GM19351 (cell line): Measurements from ENCODE around the gene BLCAP.
"Not testable (repeated sequence)": the region's sequence is repeated elsewhere in the genome, so short reads cannot be mapped to it uniquely, and the experiment has no call there.

Experiments used
- ATAC-seq: cut with Tn5 transposase; IDR thresholded peaks from one replicate; pipeline ENCODE4 v1.9.1; 2021; ENCODE audit warnings: mild to moderate bottlenecking, moderate library complexity; ENCODE audit not compliant: unreplicated experiment

BLCAP gene, protein sequence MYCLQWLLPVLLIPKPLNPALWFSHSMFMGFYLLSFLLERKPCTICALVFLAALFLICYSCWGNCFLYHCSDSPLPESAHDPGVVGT

DNA sequence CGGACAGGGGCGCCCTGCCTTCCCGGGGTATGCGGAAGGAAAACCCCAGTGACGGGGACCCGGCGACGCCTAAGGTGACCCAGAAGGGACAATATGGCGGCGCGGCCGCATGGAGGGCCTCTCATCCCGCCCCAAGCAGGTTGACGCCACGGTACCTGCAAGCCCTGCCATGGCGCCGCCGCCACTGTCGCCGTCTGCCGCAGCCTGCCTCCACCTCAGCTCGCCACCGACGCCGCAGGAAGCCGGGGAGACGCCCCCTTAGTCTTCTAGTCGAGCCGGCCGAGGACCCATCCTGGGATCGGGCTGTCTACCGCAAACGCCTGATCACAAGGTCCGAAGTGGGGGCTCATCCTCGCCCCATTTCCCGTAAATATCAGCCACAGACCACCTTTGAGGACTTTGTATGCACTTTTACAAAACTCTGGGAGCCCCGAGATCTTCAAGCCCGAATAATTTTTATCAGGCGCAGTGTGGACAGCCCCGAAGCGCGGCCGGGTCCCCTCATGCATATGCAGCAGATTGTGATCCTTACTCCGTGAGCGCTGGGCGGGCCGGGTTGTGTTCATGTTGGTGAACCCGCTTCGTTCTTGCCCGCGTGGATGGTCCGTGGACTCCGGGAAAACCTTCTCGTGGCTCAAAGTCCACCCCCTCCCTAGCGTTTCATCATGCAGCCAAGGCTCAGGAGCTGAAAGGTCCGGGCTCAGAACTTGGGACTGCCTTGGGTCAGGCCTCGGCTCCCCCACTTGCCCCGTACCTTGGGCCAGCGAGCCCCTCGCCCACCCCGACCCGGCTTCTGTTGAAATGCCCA lies at the start of gene BLCAP:
Gene BLCAP (minus strand): TSS at position 239 of the 808 bp plus-strand sequence. CDS start 8,702 bp downstream, outside the sequence.
- ATAC-seq, result peak; percentile 81

DNA sequence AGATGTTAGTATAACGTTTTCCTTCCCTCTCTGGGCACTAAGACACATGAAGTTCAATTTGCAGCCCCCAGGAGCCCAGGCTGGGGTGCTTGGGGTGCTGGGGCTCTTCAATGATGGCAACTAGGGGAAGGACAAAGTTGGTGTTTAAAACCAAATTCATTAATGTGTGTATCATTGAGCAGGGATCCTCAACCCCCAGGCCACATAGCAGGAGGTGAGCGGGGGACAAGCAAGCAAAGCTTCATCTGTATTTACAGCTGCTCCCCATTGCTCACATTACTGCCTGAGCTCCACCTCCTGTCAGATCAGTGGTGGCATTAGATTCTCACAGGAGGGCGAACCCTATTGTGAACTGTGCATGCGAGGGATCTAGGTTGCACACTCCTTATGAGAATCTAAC lies 49.8 kb upstream of the BLCAP start:
- not testable (repeated sequence) for ATAC-seq

DNA sequence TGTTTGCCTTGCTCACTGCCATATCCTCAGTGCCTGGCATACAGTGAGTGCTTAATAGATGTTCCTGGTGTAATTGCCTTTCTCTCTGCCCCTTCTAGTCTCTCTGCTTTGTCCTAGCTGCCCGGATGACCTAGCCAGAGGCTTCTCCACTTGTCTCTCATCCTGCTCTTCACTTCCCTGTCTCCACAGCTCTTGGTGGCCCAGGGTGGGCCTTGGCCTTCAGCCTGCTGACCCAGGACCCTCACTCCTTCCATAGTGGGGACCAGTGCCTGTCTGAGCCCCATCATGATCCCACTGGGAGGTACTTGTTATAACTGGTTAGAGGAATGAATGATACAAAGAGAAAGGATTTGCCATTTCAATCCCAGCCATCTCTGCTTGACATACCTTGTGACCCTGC lies 49.2 kb upstream of the BLCAP start:
- ATAC-seq, result no peak

DNA sequence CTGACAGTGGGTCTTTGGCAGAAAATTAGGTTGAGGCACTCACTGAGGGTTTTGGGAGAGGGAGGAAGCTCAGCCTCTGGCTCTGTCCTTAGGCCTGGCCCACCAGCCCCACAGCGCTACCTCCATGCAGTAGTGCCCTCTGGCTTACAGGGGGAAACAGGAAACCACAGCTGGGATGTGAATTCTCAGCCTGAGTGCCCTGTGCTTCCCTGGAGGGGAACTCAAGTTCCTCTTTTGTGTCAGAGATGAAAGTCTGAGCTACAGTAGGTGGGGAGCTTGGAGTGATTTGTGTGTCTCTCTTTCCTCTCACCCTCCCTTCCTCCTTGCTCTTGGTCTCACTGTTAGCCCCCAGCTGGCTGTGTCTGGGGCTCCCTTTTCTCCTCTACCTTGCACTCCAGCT lies 48.2 kb upstream of the BLCAP start:
- no peak for ATAC-seq

DNA sequence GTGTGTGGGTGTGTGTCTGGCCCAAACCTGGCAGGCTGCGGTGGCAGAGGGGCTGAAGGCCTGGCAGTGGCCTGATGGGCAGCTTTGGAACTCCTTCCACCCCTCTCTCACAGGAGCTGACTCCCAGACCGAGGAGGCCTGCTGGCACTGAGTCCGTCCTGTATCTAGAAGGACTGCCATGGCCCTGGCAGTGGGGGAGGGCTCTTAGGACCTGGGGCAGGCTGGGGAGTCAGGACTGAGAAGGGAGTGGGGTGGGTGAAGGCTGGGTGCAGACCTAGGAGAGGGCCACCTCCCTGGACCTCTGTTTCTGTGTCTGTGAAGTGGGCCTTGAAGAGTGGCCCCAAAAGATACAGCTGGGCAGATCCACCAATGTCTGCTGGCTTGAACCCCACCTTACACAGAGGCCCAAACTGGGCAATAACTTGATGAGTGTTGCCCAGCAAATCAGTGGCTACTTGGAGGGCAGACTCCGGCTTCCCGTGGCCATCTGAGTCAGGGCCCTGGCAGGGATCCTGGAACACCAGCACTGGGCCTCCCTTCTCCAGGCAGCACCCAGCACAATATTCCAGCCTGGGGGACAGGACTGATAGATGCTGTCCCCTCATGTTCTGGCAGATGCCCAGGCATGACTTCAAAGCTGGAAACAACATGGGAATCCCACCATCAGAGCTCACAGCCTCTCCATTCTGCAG lies 46.7 kb upstream of the BLCAP start:
- no peak for ATAC-seq

DNA sequence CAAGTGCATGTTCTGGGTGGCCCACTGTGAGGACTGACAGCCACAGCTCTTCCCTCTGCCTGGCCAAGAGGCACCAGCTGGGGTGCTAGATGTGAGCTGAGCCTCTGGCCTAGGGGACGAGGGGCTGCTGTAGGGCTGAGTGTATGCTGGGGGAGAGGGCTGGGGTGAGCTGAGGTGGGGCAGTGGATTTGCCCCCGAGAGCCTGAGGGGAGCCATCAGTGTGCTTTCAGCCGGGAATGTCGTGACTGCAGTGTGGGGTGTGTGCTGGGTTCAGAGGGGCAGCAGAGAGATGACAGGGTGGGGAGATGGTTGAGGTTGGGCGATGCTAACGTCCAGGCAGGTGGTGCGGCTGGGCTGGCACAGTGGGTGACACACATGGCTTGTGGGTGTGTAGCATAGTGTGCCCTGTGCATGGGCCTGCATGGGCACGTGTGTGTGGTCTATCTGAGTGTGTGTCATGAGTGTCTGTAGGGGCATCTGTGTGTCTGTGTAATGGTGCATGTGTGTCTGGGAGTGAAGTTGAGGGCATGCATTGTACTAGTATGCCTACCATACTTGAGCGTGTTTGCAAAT lies 46.0 kb upstream of the BLCAP start:
- ATAC-seq, result no peak

DNA sequence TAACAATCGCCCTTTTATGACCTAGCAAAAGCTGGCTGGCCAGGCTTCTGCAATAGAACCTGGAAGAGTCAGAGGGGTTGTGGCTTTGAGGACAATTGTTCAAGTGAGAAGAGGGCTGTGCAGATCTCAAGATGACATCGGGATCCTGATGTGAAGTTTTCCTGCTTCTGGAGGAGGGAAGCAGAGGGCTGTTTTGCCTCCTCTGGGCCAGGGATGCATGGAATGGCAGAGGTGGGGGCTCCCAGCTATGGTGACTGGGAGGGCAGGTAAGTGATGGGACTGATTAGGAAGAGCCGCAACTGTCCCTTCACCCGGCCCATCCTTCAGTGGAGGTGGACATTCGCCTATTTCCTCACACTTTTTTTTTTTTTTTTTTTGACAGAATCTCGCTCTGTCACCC lies 43.4 kb upstream of the BLCAP start:
- ATAC-seq, result no peak

DNA sequence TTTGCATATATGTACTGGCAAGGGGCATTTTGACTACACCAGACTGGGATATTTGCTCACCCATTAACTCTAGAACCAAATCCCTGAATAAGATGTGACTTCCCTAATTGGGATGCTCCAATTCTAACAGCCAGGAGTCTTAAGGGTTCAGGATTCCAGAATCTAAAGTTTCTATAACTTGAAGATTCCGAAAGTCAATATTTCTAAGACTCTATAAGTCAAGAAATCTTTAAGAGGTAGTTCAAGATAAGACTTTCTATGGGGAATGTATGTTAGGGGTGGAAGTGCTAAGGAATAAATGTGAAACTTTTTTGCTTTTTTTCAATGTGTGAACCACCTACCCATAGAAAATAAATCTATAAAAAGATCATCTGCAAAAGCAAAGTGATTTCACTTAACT lies 42.7 kb upstream of the BLCAP start:
- ATAC-seq, result no peak

DNA sequence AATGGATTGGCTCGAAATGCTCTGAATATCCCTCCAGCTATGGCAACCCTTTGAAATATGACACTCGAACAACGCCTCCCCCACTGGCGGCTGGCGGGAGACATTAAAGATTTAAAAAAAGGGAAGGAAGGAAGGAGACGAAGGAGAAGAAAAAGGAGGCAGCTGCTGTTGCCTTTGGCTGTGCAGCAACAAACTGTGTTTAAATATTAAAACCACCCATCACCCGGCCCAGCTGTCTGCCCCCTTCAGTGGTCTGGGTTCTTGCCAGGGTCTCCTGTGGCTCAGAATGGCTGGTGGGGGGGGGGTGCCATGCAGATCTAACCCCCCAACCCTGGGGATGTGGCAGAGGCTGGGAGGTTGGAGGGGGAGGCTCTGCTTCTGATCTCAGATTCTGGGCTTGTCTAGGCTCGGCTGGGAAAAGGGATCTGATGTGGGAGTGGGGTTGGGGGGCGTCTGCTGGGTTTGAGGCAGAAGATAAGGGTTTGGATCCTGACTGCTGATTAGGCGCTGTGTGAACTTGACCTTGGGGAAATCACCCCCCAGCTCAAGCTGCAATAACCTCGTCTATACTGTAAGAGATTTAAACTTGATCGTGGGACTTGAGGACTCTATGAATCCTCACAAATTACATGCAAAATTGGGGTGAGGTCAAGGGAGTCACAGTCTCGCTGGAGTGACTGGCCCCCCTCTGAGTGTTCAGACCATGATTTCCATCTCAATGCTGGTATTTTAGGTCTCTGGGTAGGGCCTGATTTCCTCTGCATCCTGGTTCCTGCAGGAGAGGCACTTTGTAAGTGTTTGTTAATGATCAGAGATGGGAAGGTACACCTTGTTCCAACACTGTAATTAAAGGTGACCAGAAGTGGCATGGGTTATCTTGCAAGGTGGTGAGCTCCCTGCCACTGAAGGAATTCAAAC lies 40.3 kb upstream of the BLCAP start:
- ATAC-seq, result no peak

DNA sequence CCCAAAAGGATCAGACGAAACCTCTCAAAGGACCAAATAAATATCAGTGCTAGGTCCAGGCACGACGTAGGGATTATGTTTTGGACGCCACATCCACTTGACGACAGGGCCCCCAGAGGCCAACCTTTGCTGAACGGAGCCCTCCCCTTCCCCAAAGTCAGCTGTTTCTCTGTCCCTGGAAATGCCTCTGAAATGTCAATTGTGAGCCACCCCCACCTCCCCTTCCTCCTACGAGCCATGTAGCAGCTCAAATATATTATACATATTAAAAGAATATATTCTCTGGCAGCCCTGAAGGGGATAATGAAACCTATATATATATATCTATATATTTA lies 39.6 kb upstream of the BLCAP start:
- ATAC-seq, result no peak

DNA sequence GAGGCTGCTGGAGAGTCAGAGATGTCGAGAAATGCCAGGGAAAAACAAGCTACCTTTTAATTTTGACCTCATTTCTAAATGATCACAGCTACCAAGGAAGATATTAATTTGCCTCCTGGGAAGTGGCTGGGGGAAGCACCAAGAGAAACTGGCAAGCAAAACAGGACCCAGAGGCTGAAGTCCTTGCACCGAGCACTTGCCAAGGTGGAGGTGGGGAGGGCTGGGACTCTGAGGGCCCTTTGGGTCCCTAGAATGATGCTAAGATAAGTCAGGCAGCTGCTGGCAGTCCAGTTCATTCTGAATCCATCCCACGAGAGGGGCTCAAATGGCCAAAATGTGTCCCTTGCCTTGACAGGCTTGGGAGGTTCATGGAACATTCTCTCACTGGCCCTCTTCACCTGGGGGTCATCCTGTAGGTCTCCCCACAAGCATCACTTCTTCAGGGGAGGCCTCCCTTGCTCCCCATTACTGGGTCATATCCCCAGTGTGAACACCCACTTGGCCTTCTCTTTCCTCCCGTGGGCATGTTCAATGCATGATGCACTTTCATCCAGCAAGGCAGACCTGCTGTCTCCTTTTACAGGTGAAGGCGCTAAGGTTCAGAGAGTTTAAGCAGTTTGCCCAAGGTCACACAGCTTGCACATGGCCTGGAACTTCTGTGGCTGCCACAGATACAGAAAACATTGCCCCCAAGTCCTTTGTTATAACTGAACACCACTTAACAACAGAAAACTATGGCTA lies 39.1 kb upstream of the BLCAP start:
- no peak for ATAC-seq

DNA sequence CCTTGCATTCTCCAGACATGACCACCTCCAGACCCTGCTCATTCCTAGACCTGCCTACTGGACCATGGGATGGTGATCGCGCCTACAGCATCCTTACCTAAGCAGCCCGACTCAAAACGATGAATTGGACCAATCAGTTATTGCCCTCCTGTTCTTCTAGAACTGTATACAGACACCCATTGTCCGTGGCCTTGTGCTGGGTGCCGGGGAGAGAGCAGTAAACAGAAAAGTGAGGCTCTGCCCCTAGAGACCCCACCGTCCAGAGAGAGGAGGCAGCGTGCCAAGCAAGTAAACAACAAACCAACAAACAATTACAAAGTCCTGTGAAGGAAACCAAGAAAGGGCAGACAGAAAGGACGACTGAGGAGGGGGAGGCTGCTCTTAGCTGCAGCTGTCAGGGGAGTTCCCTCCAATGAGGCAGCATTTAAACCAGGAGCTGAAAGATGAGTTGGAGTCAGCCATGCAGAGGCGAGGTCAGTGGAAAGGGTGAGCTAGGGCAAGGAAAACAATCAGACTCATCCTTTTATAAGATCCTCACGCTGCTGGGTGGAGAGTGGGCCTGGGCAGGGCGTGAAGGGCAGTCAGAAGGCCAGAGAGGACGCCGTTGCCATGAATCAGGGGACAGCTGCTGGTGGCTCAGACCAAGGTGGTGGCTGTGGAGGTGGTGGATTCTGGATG lies 37.6 kb upstream of the BLCAP start:
- no peak for ATAC-seq

DNA sequence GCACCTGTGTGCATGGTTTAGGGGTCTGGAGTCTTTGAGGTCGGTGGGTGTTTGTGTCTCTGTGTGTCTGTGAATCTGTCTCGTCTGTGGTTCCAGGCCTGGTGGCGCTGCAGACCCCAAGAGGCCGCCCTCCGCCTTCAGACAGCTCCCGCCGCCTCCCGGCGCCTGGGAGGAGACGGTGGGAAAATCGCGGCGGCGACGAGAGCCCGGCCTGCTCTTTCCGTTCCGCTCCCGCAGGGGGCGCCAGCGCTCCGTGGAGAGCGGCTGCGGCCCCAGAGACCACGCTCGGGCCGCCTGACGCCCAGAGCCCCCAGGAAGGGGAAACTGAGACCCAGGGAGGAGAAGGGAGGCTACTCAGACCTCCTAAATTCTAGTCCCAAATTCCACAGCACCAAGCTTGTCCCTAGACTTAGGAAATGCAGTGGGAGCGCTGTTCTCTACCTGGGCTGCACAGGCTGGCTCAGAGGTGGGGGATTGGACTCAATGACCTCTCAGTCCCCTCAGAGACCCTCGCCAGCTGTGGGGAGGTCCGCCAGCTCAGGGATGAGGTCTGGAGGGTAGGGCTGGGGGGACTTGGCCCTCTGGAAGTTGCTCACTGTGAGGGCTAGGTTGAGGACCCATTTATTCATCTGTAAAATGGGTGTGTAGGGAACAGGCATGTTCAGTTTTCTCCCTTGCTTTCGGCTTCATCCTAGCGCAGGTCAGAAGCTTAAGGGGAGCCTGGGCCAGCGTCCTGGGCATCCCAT lies 36.9 kb upstream of the BLCAP start:
- no peak for ATAC-seq

DNA sequence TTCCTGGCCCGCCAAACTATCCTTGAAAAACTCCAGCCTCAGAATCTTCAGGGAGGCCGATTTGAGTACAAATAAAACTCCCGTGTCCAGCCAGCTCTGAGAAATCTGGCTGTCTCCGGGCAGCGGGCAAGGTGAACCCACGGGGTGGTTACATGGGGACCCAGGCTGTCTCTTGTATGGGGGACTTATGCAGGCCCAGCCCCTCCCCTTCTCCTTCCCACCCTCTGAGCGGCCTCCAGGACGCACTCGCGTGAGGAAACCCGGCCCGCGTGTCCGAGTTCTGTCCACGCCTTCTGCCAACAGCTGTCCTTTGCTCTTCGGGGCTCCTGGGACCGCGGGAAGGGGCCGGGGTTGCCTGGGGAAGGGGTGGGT lies 36.3 kb upstream of the BLCAP start:
- no peak for ATAC-seq

DNA sequence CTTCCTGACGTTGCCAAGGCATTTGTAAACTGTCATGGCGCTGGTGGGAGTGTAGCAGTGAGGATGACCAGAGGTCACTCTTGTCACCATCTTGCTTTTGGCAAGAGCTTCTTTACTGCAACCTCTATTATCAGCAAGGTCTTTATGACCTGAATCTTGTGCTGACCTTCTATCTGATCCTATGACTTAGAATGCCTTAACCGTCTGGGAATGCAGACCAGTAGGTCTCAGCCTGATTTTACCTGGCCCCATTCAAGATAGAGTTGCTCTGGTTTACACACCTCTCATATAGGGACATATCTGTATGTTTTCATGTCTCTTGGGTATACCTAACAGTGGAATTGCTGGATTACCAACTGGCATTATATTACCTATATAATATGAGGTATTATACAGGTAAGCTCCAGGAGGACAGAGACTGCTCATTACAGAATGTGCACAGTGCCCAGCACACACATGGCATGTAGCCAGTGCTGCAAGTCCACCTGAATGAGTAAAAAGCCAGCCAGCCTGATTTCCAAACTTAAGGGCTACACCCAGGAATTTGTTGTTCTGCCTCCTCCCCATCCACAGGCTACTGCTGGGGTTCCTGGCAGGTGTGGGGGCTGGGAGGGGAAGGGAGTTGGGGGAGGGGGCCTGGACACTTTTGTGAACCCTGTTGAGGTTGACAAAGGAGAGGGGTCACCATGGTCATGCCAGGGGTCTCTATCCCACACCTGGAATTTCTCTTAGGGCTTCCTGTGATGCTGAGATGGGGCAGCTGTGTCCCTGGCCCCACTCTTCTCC lies 35.2 kb upstream of the BLCAP start:
- no peak for ATAC-seq

DNA sequence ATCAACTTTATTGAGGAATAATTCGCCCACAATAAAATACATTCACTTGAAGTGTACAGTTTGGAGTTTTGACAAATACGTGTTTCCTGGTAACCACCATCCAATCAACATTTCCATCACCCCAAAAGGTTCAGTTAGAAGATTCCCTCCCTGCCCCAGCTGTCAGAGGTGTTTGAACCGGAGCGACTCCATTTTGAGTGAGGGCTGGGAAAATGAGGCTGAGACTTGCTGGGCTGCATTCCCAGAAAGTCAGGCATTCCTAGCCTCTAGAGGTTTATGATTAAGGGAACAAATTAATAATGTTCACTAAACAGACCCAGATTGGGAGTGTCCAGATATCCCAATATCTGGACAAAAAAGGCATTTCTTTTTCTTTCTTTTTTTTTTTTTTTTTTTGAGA lies 33.0 kb upstream of the BLCAP start:
- no peak for ATAC-seq

DNA sequence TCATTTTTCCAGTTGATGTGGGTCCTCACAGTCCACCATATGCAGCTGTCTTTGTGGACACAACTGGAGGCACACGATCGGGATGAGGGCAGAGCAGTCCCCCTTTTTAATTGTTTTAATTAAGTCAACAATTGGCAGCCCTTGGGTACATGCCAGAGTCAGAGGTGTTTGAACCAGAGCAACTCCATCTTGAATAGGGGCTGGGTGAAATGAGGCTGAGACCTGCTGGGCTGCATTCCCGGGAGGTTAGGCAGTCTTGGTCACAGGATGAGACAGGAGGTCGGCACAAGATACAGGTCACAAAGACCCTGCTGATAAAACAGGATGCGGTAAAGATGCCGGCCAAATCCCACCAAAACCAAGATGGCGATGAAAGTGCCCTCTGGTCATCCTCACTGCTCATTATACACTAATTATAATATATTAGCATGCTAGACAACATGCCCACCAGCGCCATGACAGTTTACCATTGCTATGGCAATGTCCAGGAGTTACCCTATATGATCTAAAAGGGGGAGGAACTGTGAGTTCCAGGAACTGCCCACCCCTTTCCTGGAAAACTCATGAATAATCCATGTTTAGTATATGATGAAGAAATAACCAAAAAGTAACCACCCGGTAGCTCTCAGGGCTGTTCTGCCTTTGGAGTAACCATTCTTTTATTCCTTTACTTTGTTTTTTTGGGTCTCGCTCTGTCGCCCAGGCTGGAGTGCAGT lies 31.8 kb upstream of the BLCAP start:
- no peak for ATAC-seq

DNA sequence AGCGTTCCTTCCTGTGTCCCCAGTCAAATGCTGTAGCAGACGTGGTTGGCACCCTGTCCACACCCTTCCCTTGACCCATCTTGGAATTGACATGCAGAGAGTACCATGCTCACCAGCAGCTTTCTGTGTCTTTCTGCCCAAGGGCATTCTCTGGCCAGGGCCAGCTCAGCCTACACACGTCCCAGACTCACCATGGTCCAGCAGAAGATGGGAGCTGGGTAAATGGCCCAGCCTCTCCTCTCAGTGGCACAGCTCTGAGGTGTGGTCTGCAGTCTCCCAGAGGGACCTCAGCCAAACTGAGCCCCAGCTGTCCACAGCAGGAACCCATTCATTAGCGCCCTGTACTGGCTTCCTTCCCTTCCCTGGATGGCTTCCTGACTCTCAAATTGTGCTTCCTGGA lies 31.1 kb upstream of the BLCAP start:
- no peak for ATAC-seq
